HepG2 (cell line): Measurements from ENCODE around the gene NAPB. TPM values are rescaled to one million over a fixed set of nuclear protein-coding genes. Genes with fewer than 3 reads are reported as not detected.

ENCODE experiments used
- CEBPG ChIP-seq: IDR thresholded peaks from 2 replicates; pipeline ENCODE4 v1.6.1; 2016
- GFI1 ChIP-seq: sonication (generic); formaldehyde crosslinking; IDR thresholded peaks from 2 replicates; pipeline ENCODE4 v1.5.0; 2020; ENCODE audit warnings: missing genetic modification reagents, mild to moderate bottlenecking, borderline replicate concordance
- HNRNPUL1 ChIP-seq: fragments of 200-400 bp; formaldehyde crosslinking; IDR thresholded peaks from 2 replicates; pipeline ENCODE4 v1.6.1; 2017; ENCODE audit warnings: low read depth, mild to moderate bottlenecking, low read length, moderate library complexity
- MTF2 ChIP-seq: sonication (generic); formaldehyde crosslinking; IDR thresholded peaks from 2 replicates; pipeline ENCODE4 v1.5.0; 2020; ENCODE audit warnings: missing genetic modification reagents, borderline replicate concordance
- MYC ChIP-seq: sonication (generic); formaldehyde crosslinking; IDR thresholded peaks from 2 replicates; pipeline ENCODE4 v1.9.0; 2021; ENCODE audit warnings: missing genetic modification reagents, borderline replicate concordance
- MZF1 ChIP-seq: sonication (generic); formaldehyde crosslinking; IDR thresholded peaks from 2 replicates; pipeline ENCODE4 v1.8.1; 2023; ENCODE audit warnings: mild to moderate bottlenecking, missing genetic modification reagents, borderline replicate concordance
- NFE2L2 ChIP-seq: fragments of 150-350 bp; IDR thresholded peaks from 2 replicates; pipeline ENCODE4 v1.6.1; 2014; ENCODE audit warnings: low read length
- NKX3-1 ChIP-seq: sonication (generic); formaldehyde crosslinking; IDR thresholded peaks from 2 replicates; pipeline ENCODE4 v1.5.0; 2020; ENCODE audit warnings: missing genetic modification reagents
- POLR2G ChIP-seq: fragments of 200-400 bp; formaldehyde crosslinking; IDR thresholded peaks from 2 replicates; pipeline ENCODE4 v1.6.1; 2018; ENCODE audit warnings: mild to moderate bottlenecking, low read depth, low read length, moderate library complexity
- RFX1 ChIP-seq: fragments of 450-650 bp; IDR thresholded peaks from 2 replicates; pipeline ENCODE4 v1.6.1; 2017
- SUZ12 ChIP-seq: fragments of 150-350 bp; IDR thresholded peaks from 2 replicates; pipeline ENCODE4 v1.6.1; 2014; ENCODE audit warnings: low read depth, low read length
- U2AF2 ChIP-seq: fragments of 200-400 bp; formaldehyde crosslinking; IDR thresholded peaks from 2 replicates; pipeline ENCODE4 v1.6.1; 2017; ENCODE audit warnings: low read depth, mild to moderate bottlenecking, low read length
- WIZ ChIP-seq: sonication (generic); formaldehyde crosslinking; IDR thresholded peaks from 2 replicates; pipeline ENCODE4 v1.5.1; 2020; ENCODE audit warnings: mild to moderate bottlenecking, missing genetic modification reagents
- ZFP90 ChIP-seq: sonication (generic); formaldehyde crosslinking; IDR thresholded peaks from 2 replicates; pipeline ENCODE4 v1.8.0; 2022; ENCODE audit warnings: missing genetic modification reagents, mild to moderate bottlenecking, inconsistent platforms, borderline replicate concordance
- ZNF367 ChIP-seq: sonication (generic); formaldehyde crosslinking; IDR thresholded peaks from 2 replicates; pipeline ENCODE4 v1.4.0; 2020; ENCODE audit warnings: missing genetic modification reagents, borderline replicate concordance
- ZNF431 ChIP-seq: sonication (generic); formaldehyde crosslinking; IDR thresholded peaks from 2 replicates; pipeline ENCODE4 v1.9.0; 2022; ENCODE audit warnings: missing genetic modification reagents, low read depth, mild to moderate bottlenecking, borderline replicate concordance
- ZNF547 ChIP-seq: sonication (generic); formaldehyde crosslinking; IDR thresholded peaks from 2 replicates; pipeline ENCODE4 v1.5.1; 2020; ENCODE audit warnings: mild to moderate bottlenecking, missing genetic modification reagents
- ZNF781 ChIP-seq: sonication (generic); formaldehyde crosslinking; IDR thresholded peaks from 2 replicates; pipeline ENCODE4 v1.5.1; 2020; ENCODE audit warnings: borderline replicate concordance, mild to moderate bottlenecking, missing genetic modification reagents; ENCODE audit errors: not compliant biosample characterization
- ZNF792 ChIP-seq: IDR thresholded peaks from 2 replicates; pipeline ENCODE4 v1.6.1; 2016
- polyA plus RNA-seq, 8 experiments: library from polyadenylated mRNA; depleted of rRNA in 3 of 8; stranded (reverse) in 7 of 8; unstranded in 1 of 8; fragments of >200 nt; fragmentation: Illumina TruSeq in 4 of 8; extraction: Trizol in 4 of 8; gene quantifications; 2 replicates each; pipeline versions ENCODE4 v1.2.1 to v1.2.3, GENCODE V29; 2011 to 2016; ENCODE audit warnings: low read depth in 4 of 8, missing spikeins in 1 of 8, mixed read lengths in 1 of 8; ENCODE audit not compliant: insufficient read depth in 1 of 8
- total RNA-seq, 5 experiments: library from RNA; depleted of rRNA; stranded (reverse); fragments of >200 nt; fragmentation: Illumina TruSeq; extraction: Trizol; gene quantifications; 2 replicates each; pipeline ENCODE4 v1.2.3, GENCODE V29; 2016; ENCODE audit warnings: low read depth in 1 of 5
- TF ChIP-seq, protein P1 (sequence below): sonication (generic); formaldehyde crosslinking; IDR thresholded peaks from 2 replicates; pipeline ENCODE4 v1.4.0; 2020; ENCODE audit warnings: missing genetic modification reagents, borderline replicate concordance
- TF ChIP-seq, protein P2 (sequence below): sonication (generic); formaldehyde crosslinking; IDR thresholded peaks from 2 replicates; pipeline ENCODE4 v1.8.1; 2023; ENCODE audit warnings: missing genetic modification reagents, inconsistent platforms, borderline replicate concordance
- TF ChIP-seq, protein P3 (sequence below): sonication (generic); formaldehyde crosslinking; conservative IDR thresholded peaks from 2 replicates; pipeline ENCODE4 v1.4.0; 2020; ENCODE audit warnings: missing genetic modification reagents

The NAPB gene
- total and polyA plus RNA-seq, 2 of the 13 experiments (the other 11 are each of a cell fraction or from before 2014, with no cell fraction given), result 15.2 to 16.1 TPM

DNA sequence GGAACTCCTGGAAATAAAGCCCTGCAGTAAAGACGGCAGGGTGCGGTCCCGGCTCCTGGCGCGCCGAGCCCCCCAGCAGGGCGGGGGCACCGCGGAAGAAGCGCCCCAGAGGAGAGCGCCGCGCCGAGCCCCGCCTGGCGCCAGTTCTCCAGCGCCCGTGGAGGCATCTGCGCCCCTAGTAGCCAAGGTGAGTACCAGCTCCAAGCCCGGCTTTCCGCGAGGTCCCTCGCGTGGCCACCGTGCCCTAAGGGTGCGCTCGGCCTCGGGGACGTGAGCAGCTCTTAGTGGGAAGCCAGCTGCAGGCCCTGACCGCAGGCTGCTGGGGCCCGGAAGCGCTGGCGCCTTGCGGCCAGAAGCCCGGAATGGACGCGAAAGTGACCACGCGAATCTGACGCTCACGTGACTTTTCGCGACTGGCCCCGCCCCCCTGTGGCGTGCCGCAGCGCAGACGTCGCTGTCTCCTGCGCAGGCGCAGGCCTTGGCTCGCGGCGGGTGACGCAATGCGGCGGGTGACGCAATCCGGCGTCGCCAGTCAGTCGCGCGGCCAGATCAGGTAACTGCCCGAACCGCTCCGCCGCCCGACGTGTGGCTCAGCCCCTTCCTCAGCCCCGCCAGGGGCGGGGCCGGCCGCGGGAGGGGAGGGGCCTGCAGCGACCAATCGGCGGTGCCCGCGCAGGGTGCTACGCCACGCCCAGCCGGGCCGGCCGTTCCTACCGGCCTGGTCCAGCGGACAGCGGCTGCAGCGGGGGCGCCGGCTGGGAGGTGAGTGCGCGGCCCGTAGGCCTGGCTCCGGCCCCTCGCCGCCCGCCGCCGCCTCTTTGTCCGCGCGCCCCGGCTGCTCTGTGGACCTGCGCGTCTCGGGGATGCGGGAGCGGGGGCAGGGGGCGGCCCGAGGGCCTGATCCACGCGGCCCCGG, 59.6 kb downstream of the NAPB start, which contains the start of gene GZF1 (continued):
- TF ChIP-seq, protein P1, sequence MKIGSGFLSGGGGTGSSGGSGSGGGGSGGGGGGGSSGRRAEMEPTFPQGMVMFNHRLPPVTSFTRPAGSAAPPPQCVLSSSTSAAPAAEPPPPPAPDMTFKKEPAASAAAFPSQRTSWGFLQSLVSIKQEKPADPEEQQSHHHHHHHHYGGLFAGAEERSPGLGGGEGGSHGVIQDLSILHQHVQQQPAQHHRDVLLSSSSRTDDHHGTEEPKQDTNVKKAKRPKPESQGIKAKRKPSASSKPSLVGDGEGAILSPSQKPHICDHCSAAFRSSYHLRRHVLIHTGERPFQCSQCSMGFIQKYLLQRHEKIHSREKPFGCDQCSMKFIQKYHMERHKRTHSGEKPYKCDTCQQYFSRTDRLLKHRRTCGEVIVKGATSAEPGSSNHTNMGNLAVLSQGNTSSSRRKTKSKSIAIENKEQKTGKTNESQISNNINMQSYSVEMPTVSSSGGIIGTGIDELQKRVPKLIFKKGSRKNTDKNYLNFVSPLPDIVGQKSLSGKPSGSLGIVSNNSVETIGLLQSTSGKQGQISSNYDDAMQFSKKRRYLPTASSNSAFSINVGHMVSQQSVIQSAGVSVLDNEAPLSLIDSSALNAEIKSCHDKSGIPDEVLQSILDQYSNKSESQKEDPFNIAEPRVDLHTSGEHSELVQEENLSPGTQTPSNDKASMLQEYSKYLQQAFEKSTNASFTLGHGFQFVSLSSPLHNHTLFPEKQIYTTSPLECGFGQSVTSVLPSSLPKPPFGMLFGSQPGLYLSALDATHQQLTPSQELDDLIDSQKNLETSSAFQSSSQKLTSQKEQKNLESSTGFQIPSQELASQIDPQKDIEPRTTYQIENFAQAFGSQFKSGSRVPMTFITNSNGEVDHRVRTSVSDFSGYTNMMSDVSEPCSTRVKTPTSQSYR, result peak; percentile 70; the same call in 1 of the 2 replicates
- TF ChIP-seq SUZ12 (no peak; the same call in 1 of the 2 replicates), U2AF2 (peak; percentile 86), MZF1 (peak; percentile 86; the same call in 1 of the 2 replicates), MYC (peak; percentile 99), ZNF367 (CRISPR knock-in tag) (peak; percentile 71; the same call in 1 of the 2 replicates), ZNF781 (CRISPR knock-in tag) (peak; percentile 93), NKX3-1 (peak; percentile 93), ZNF547 (CRISPR knock-in tag) (peak; percentile 98), HNRNPUL1 (peak; percentile 83; the same call in 1 of the 2 replicates), GFI1 (CRISPR knock-in tag) (peak; percentile 88; the same call in 1 of the 2 replicates), WIZ (CRISPR knock-in tag) (peak; percentile 90), NFE2L2 (peak; percentile 43; the same call in 1 of the 2 replicates), MTF2 (CRISPR knock-in tag) (0 out of 2 replicates have a peak, but pooled peaks have one; percentile 60), ZNF431 (CRISPR knock-in tag) (peak; percentile 84), CEBPG (peak; percentile 100), POLR2G (peak; percentile 99), RFX1 (no peak), ZFP90 (CRISPR knock-in tag) (peak; percentile 92), ZNF792 (CRISPR knock-in tag) (peak; percentile 97)
- TF ChIP-seq, protein P2, sequence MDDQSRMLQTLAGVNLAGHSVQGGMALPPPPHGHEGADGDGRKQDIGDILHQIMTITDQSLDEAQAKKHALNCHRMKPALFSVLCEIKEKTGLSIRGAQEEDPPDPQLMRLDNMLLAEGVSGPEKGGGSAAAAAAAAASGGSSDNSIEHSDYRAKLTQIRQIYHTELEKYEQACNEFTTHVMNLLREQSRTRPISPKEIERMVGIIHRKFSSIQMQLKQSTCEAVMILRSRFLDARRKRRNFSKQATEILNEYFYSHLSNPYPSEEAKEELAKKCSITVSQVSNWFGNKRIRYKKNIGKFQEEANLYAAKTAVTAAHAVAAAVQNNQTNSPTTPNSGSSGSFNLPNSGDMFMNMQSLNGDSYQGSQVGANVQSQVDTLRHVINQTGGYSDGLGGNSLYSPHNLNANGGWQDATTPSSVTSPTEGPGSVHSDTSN (CRISPR knock-in tag), result peak; percentile 32; the same call in 1 of the 2 replicates
- TF ChIP-seq, protein P3, sequence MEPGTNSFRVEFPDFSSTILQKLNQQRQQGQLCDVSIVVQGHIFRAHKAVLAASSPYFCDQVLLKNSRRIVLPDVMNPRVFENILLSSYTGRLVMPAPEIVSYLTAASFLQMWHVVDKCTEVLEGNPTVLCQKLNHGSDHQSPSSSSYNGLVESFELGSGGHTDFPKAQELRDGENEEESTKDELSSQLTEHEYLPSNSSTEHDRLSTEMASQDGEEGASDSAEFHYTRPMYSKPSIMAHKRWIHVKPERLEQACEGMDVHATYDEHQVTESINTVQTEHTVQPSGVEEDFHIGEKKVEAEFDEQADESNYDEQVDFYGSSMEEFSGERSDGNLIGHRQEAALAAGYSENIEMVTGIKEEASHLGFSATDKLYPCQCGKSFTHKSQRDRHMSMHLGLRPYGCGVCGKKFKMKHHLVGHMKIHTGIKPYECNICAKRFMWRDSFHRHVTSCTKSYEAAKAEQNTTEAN (CRISPR knock-in tag), result no peak; the same call in 1 of the 2 replicates
